Measurements from ENCODE around the gene CISD3. TPM values are rescaled to one million over a fixed set of nuclear protein-coding genes. Genes with fewer than 3 reads are reported as not detected.

The CISD3 gene
- total RNA-seq, 2 donors from 2014 or later = 17.1 to 17.8 TPM

DNA sequence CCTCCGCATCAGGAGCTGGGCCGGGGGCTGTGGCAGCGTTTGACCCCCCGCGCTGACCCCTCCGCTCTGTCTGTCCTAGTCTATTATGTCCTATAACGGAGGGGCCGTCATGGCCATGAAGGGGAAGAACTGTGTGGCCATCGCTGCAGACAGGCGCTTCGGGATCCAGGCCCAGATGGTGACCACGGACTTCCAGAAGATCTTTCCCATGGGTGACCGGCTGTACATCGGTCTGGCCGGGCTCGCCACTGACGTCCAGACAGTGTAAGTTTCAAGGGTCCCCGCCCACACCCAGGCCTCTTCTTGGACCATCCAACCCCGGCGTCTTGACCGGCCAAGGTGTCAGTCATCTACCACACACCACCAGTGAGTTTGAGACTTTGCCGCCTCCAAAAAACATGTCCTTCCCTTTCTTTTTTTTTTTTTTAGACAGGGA is 22.9 kb downstream of the CISD3 start:
- Histone ChIP-seq H3K4me1 (replicated peaks) (peaks cover 8% of the 10 kb centered on the region), H3K36me3 (peaks cover 0 to 8% of the 10 kb centered on the region in 2 donors), H3K4me3 (peak overlapping the region; percentile 90 to 99), H3K9me3 (no peaks in the 10 kb centered on the region), H3K27ac (peak overlapping the region; percentile 76 to 95), H3K27me3 (replicated peaks; ENCODE audit: insufficient read depth) (no peaks in the 10 kb centered on the region)
- no peak for DNase-seq (ENCODE audit: low spot score)
- TF ChIP-seq POLR2A (IDR thresholded peaks at IDR 0.05) (no peak), POLR2AphosphoS5 (IDR thresholded peaks at IDR 0.05) (no peak)
- TF ChIP-seq, protein P1, sequence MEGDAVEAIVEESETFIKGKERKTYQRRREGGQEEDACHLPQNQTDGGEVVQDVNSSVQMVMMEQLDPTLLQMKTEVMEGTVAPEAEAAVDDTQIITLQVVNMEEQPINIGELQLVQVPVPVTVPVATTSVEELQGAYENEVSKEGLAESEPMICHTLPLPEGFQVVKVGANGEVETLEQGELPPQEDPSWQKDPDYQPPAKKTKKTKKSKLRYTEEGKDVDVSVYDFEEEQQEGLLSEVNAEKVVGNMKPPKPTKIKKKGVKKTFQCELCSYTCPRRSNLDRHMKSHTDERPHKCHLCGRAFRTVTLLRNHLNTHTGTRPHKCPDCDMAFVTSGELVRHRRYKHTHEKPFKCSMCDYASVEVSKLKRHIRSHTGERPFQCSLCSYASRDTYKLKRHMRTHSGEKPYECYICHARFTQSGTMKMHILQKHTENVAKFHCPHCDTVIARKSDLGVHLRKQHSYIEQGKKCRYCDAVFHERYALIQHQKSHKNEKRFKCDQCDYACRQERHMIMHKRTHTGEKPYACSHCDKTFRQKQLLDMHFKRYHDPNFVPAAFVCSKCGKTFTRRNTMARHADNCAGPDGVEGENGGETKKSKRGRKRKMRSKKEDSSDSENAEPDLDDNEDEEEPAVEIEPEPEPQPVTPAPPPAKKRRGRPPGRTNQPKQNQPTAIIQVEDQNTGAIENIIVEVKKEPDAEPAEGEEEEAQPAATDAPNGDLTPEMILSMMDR (IDR thresholded peaks at IDR 0.05) = no peak
- 6% methylated on average over 22 of the region's 22 CpGs for WGBS
- intact Hi-C loops (cut with DNase I) = loop anchor here (5.0 kb wide), 1 partner anchor 44 kb away; the partner anchor contains the start of gene PIP4K2B

DNA sequence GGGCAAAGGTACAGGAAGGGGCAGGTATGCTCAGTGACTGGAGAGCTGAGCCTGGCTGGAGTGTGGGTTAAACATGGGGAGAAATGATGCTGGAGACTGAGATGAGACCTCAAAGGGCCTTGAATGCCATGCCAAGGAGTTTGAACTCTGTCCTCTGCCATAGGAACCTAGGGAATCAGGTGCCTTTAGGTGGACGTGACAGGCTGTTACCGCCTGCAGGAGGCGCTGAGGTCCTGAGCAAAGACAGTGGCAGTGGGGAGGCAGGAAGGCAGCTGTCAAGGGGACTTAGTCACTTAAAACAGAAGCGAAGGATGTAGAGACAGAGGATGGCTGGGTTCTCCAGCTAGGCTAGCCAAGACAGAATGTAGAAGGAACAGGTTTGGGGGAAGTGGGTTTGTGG is 31.5 kb downstream of the CISD3 start:
- DNase-seq (ENCODE audit: low spot score) = no peak
- Histone ChIP-seq H3K27me3 (replicated peaks; ENCODE audit: insufficient read depth) (no peaks in the 10 kb centered on the region), H3K4me1 (replicated peaks) (no peaks in the 10 kb centered on the region), H3K4me3 (no peak overlapping the region), H3K9me3 (no peaks in the 10 kb centered on the region), H3K27ac (no peak overlapping the region), H3K36me3 (peaks cover 0 to 7% of the 10 kb centered on the region in 2 donors)
- intact Hi-C loops (cut with DNase I) = no loop called here
- 77% methylated on average over 4 of the region's 4 CpGs for WGBS
- TF ChIP-seq POLR2AphosphoS5 (IDR thresholded peaks at IDR 0.05) = no peak
- TF ChIP-seq, protein P1 (IDR thresholded peaks at IDR 0.05) = peak in 1 of 4 experiments; percentile 17

DNA sequence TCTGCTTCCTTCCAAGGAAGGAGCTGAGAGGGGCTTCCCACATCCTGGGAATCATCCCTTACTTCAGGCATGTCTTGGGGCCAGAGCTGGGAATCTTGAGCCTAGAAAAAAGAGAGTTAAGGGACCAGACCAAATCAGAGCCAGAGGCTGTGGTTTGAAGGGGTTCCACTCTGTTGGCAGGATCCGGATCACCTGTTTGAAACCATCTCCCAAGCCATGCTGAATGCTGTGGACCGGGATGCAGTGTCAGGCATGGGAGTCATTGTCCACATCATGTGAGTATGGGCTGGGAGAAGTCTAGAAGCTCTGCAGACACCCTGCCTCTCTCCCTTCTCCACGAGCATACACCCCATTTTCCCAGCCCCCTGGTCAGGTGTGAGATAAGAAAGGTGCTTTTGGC is 32.1 kb downstream of the CISD3 start:
- no peaks in the 10 kb centered on the region for H3K9me3 ChIP-seq
- H3K27me3 ChIP-seq (replicated peaks; ENCODE audit: insufficient read depth) = no peaks in the 10 kb centered on the region
- intact Hi-C loops (cut with DNase I) = no loop called here
- no peaks in the 10 kb centered on the region for H3K4me1 ChIP-seq (replicated peaks)
- WGBS = 89% methylated on average over 3 of the region's 3 CpGs
- no peak overlapping the region for H3K4me3 ChIP-seq
- peaks cover 2 to 7% of the 10 kb centered on the region in 2 donors for H3K36me3 ChIP-seq
- TF ChIP-seq POLR2AphosphoS5 (IDR thresholded peaks at IDR 0.05) = no peak
- no peak for TF ChIP-seq POLR2A (IDR thresholded peaks at IDR 0.05)
- TF ChIP-seq, protein P1 (IDR thresholded peaks at IDR 0.05) = no peak
- no peak overlapping the region for H3K27ac ChIP-seq
- no peak for DNase-seq (ENCODE audit: low spot score)

DNA sequence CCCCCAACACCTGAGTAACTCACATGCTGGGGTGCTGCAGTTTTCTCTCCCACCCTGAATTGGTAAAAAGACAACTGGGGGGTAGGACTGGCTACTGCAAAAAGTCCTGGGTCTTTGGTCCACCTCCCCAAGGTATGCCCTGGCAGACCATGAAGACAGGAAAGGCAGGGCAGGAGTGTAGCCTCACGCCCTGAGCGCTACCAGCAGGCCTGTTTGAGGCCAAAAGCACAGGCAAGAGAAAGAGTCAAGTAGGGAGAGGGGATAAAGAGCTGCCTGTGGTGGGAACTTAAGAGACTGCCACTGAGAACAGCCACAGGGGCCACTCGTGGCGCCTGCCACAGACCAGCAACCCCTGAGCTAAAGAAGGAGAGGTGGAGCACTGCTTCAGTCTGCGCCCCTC is 36.2 kb downstream of the CISD3 start:
- Histone ChIP-seq H3K27ac (no peak overlapping the region), H3K4me1 (replicated peaks) (no peaks in the 10 kb centered on the region), H3K9me3 (no peaks in the 10 kb centered on the region), H3K4me3 (no peak overlapping the region), H3K27me3 (replicated peaks; ENCODE audit: insufficient read depth) (no peaks in the 10 kb centered on the region), H3K36me3 (peaks cover 7 to 25% of the 10 kb centered on the region in 2 donors)
- TF ChIP-seq POLR2A (IDR thresholded peaks at IDR 0.05) = no peak
- TF ChIP-seq, protein P1 (IDR thresholded peaks at IDR 0.05) = no peak
- no peak for TF ChIP-seq POLR2AphosphoS5 (IDR thresholded peaks at IDR 0.05)
- no peak for DNase-seq (ENCODE audit: low spot score)
- 83% methylated on average over 5 of the region's 5 CpGs for WGBS
- intact Hi-C loops (cut with DNase I) = no loop called here

DNA sequence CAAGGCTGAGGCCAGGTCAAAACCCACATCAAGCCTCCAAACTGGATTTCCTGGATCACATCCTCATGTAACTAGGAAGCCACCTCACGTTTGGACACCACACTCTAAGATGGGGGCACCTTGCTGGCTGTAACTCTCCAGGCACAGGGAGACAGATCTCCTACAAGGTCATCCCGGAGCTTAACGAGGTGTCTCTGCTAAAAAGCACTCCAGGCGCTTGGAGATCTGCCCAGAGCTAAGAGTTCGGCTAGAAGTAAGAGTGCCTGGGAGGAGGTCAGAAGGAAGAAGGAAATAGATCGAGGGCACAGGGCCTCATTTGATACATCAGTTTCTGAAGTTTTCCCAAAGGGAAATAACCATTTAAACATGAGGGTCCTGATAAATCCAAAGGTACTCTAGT is 38.3 kb downstream of the CISD3 start:
- no peak for DNase-seq (ENCODE audit: low spot score)
- WGBS = 38% methylated on average over 6 of the region's 6 CpGs
- Histone ChIP-seq H3K27ac (no peak overlapping the region), H3K4me1 (replicated peaks) (no peaks in the 10 kb centered on the region), H3K9me3 (no peaks in the 10 kb centered on the region), H3K4me3 (no peak overlapping the region), H3K36me3 (peaks cover 5 to 38% of the 10 kb centered on the region in 2 donors), H3K27me3 (replicated peaks; ENCODE audit: insufficient read depth) (no peaks in the 10 kb centered on the region)
- intact Hi-C loops (cut with DNase I) = no loop called here
- TF ChIP-seq POLR2A (IDR thresholded peaks at IDR 0.05) (no peak), POLR2AphosphoS5 (IDR thresholded peaks at IDR 0.05) (no peak)
- TF ChIP-seq, protein P1 (IDR thresholded peaks at IDR 0.05) = no peak
